Activated naive CD8-positive, alpha-beta T cell treated with anti-CD3 and anti-CD28 coated beads, Interleukin-2, amount 50 U/mL, for 24 hours (primary cell): ENCODE data around the gene EPB41L1.

ENCODE experiments used
- ATAC-seq: fragments of 150-1000 bp; cut with Tn5 transposase; one replicate; pipeline ENCODE4 v1.10.0; 2021
- DNase-seq: peaks from one replicate; pipeline ENCODE4 v3.0.0; 2021
- H3K27ac Mint-ChIP-seq: one replicate; pipeline ENCODE4 v1.8.0; 2021; ENCODE audit warnings: mild to moderate bottlenecking, mixed read lengths
- H3K27me3 Mint-ChIP-seq: one replicate; pipeline ENCODE4 v1.8.0; 2021; ENCODE audit warnings: mixed read lengths
- H3K36me3 Mint-ChIP-seq: one replicate; pipeline ENCODE4 v1.8.0; 2021; ENCODE audit warnings: low read depth, mixed read lengths
- H3K4me1 Mint-ChIP-seq: one replicate; pipeline ENCODE4 v1.8.0; 2021; ENCODE audit warnings: mixed read lengths
- H3K4me3 Mint-ChIP-seq: one replicate; pipeline ENCODE4 v1.8.0; 2021; ENCODE audit warnings: mild to moderate bottlenecking, moderate library complexity, mixed read lengths
- H3K9me3 Mint-ChIP-seq: one replicate; pipeline ENCODE4 v1.8.0; 2021; ENCODE audit warnings: mixed read lengths

EPB41L1 gene

DNA sequence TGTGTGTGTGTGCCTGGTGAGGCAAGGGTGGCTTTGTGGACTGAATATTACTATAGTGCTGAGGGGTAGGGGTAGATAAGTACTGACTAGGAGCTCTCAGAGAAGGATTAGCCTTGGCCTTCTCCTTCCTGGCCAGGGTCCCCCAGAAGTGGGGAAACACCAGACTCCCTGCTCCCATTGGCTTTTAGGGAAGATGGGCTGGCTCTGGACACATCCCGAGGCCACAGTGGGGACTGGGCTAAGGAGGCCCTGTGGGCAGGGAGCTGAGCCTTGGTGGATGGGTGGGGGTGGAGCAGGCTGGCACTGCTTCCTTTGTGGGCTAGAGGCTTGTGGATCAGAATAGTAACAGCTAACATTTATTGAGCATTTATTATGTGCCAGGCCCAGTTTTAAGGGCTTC lies 3.1 kb downstream of the EPB41L1 start:
- Mint-ChIP-seq H3K9me3 (no peaks in the 10 kb centered on the region), H3K27ac (no peak overlapping the region), H3K4me3 (no peak overlapping the region), H3K27me3 (peaks cover 23% of the 10 kb centered on the region), H3K36me3 (no peaks in the 10 kb centered on the region), H3K4me1 (peaks cover 2% of the 10 kb centered on the region)
- ATAC-seq = no peak
- no peak for DNase-seq

DNA sequence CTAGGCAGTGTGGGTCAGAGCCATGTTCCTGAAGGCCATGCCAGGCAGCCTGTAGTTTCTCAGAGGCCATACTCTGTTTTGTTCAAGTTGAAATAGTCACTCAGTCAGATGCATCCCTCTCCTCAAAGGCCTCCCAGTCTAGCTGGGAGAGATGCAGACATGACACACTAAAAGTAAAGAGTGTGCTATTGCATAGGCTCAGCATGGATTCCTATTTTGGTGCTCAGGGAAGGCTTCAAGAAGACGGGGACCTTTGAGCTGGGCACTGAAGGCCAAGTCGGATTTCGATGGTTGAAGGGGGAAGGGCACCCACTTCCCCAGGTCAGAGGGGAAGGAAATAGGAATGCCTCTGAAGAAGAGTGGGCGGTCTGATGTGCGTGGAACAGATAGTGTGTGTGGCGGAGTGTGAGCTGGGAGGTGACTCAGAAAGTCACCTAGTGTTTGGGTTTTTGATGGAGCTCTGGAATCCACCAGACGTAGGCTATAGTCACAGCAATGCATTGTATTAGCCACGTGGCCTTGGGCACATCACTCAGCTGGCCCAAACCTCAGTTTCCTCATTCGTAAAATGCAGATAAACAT lies 3.7 kb downstream of the EPB41L1 start:
- ATAC-seq (no peak), DNase-seq (no peak)
- H3K27me3 Mint-ChIP-seq = peaks cover 18% of the 10 kb centered on the region
- H3K4me1 Mint-ChIP-seq = peaks cover 2% of the 10 kb centered on the region
- H3K27ac Mint-ChIP-seq = no peak overlapping the region
- H3K9me3 Mint-ChIP-seq = no peaks in the 10 kb centered on the region
- no peak overlapping the region for H3K4me3 Mint-ChIP-seq
- H3K36me3 Mint-ChIP-seq = no peaks in the 10 kb centered on the region

DNA sequence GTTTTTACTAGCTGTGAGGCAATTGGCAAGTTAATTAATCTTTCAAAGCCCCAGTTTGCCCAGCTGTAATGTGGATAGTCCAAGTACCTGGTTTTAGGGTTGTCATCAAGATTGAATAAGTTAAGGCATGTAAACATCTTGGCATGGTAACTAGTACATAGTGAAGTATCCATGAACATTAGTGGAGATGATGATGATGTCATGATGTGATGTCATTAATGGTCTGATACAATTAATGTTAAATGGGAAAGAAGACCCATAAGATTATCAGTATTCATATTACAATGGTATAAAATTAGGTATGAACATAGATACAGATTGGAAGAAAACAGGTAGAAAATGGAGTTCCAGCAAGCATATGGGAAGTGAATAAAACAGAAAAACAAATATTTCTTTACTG lies 5.3 kb downstream of the EPB41L1 start:
- ATAC-seq (no peak), DNase-seq (no peak)
- Mint-ChIP-seq H3K27me3 (peaks cover 11% of the 10 kb centered on the region), H3K4me3 (no peak overlapping the region), H3K9me3 (no peaks in the 10 kb centered on the region), H3K27ac (no peak overlapping the region), H3K4me1 (peaks cover 2% of the 10 kb centered on the region), H3K36me3 (no peaks in the 10 kb centered on the region)

DNA sequence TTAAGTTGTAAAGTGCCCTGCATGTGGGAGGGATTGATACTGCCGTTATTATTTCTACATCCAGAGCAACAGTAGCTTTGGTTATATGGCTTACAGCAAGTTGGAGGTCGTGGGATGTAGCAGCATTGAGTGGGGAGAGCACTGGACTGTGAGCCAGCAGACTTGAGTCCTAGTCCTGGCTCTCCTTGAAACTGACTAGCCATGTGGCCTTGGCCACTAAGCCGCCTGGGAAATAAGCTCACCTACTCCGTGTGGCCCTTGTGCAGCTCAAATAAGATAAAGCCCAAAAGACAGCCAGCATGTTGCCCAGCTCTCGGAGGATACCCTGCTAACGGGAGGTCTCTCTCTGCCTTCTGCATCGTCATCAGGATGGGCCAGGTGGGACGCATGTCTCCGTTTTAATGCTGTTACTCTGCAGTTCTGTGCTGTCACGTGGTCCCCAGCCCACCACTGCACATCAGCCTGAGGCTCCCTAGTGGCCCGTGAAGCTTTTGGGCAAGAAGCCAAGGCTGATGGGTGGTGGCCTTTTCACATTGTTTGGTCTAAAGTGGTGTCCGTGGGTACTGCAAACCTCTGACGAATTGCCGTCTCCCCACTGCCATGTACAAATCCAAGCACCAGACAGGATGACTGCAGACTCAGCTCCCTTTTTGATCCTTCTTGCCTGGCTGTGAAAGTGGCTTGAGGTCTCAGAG lies 7.9 kb downstream of the EPB41L1 start:
- ATAC-seq (no peak), DNase-seq (no peak)
- no peak overlapping the region for H3K4me3 Mint-ChIP-seq
- H3K4me1 Mint-ChIP-seq = no peaks in the 10 kb centered on the region
- H3K27me3 Mint-ChIP-seq = peaks cover 3% of the 10 kb centered on the region
- no peak overlapping the region for H3K27ac Mint-ChIP-seq
- no peaks in the 10 kb centered on the region for H3K36me3 Mint-ChIP-seq
- H3K9me3 Mint-ChIP-seq = no peaks in the 10 kb centered on the region

DNA sequence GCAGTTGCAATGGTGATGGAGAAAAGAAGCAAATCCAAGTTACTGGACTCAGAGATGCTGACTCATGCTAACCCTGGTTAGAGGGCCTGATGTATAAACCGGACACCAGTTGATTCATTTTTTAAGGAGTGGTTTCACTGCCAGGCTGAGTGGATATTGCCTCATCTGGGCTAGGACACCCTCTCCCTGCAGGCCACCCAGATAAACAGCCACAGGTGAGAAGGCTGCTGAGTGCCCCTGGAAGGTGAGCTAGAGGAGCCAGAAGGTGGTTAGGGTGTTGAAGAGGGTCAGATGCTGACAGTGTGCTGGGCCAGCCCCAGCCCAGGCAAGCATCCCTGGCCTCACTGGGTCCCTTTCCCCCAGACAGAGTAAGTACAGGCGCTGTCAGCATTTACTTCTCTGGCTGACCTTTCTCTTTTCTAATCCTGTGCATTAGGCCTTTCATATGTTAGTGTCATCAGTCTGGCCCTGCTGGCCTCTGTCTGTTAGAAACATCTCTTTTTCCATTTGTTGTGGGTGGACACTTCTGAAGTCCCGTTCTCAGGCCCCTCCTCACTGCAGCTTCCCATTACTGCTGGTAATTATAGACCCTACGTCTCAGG lies 13.5 kb downstream of the EPB41L1 start:
- no peaks in the 10 kb centered on the region for H3K4me1 Mint-ChIP-seq
- no peak overlapping the region for H3K4me3 Mint-ChIP-seq
- no peaks in the 10 kb centered on the region for H3K36me3 Mint-ChIP-seq
- H3K27ac Mint-ChIP-seq = no peak overlapping the region
- ATAC-seq (no peak), DNase-seq (no peak)
- peaks cover 2% of the 10 kb centered on the region for H3K27me3 Mint-ChIP-seq
- H3K9me3 Mint-ChIP-seq = no peaks in the 10 kb centered on the region

DNA sequence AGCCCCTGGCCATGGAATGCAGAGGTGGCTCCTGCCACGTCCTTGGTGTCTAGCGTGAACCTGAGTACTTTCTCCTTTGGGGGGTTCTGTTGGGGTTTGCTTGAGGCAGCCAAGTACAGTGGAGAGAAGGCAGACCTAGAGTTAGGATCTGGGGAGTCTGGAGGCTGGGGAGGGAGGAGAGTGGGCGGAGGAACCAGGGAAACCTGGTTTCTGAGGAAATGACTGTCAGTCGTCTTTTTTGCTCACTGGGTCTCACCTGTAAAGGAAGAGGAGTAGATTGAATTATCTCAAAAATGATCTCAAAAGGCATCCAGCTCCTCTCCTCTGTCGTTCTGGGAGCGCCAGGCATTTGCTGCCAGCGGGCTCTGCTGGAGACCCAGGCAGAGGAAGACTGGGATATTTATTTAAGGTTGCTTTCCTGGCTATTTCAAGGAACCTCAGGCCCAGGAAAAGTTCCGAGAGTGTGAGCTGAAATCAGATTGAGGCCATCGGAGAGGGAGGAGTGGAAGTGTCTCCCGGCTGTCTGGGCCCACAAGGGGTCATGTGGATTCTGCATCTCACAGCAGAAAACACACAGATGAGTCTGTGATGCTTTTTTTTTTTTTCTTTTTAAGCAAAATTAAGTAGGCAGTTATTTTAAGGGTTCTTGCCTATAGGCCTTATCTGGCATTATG lies 16.1 kb downstream of the EPB41L1 start:
- no peak for ATAC-seq
- H3K27me3 Mint-ChIP-seq = no peaks in the 10 kb centered on the region
- no peak overlapping the region for H3K27ac Mint-ChIP-seq
- H3K36me3 Mint-ChIP-seq = no peaks in the 10 kb centered on the region
- H3K9me3 Mint-ChIP-seq = no peaks in the 10 kb centered on the region
- H3K4me1 Mint-ChIP-seq = no peaks in the 10 kb centered on the region
- H3K4me3 Mint-ChIP-seq = no peak overlapping the region
- no peak for DNase-seq

DNA sequence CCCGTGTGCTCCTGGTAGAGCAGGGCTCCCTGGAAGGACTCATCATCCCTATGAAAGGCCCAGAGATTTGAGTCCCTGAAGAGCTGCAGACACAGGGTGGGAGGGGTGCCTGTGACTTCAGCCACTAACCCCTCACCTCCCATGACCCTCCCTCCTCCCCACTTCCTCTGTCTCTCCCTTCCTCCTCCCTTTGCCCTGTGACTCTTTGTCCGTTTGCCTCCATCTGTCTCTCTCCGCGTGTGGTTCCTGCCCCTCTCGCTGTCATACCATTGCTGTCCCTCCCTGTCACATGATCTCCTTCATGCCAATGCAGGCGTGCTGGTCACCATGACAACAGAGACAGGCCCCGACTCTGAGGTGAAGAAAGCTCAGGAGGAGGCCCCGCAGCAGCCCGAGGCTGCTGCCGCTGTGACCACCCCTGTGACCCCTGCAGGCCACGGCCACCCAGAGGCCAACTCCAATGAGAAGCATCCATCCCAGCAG lies 19.0 kb downstream of the EPB41L1 start:
- H3K9me3 Mint-ChIP-seq = no peaks in the 10 kb centered on the region
- peaks cover 2% of the 10 kb centered on the region for H3K27me3 Mint-ChIP-seq
- no peak overlapping the region for H3K4me3 Mint-ChIP-seq
- ATAC-seq (peak; percentile 34), DNase-seq (no peak)
- no peaks in the 10 kb centered on the region for H3K36me3 Mint-ChIP-seq
- H3K4me1 Mint-ChIP-seq = no peaks in the 10 kb centered on the region
- H3K27ac Mint-ChIP-seq = no peak overlapping the region

DNA sequence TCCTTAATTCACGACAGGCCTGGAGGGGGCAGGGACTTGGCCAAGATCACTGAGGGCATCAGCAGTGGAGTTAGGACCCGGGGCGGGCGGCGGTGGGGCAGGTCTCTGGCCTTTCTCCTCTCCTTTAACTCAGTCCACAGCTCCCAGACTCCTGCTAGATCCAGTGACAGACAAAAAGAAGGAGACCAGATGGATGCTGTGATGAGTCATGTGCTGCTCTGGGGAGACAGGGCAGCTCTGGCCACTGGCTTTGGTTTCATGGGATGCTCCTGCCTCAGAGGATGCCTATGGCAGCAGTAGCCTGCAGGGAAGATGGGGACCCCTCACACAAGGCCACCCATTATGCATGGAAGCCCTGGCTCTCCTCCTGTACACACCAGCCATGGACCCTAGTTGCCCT lies 20.5 kb downstream of the EPB41L1 start:
- ATAC-seq (no peak), DNase-seq (no peak)
- H3K27me3 Mint-ChIP-seq = peaks cover 2% of the 10 kb centered on the region
- H3K4me1 Mint-ChIP-seq = no peaks in the 10 kb centered on the region
- H3K27ac Mint-ChIP-seq = no peak overlapping the region
- H3K36me3 Mint-ChIP-seq = no peaks in the 10 kb centered on the region
- H3K9me3 Mint-ChIP-seq = no peaks in the 10 kb centered on the region
- no peak overlapping the region for H3K4me3 Mint-ChIP-seq

DNA sequence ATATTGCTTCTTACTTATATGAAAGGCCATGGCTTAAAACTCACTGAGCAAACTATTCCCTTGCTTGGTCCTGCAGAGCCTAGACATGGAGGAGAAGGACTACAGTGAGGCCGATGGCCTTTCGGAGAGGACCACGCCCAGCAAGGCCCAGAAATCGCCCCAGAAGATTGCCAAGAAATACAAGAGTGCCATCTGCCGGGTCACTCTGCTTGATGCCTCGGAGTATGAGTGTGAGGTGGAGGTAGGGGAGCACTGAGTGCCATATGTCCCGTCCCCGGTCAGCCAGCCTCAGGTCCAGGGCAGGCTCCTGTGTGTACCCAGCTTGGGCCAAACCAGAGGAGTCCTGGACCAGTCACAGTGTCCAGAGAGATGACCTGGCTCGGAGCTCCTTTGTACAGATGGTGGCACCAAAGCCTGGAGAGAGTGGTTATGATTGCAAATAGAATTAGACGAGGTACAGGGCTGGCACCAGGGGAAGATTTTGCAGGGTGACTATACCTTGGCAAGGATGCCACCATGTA lies 21.0 kb downstream of the EPB41L1 start:
- peaks cover 2% of the 10 kb centered on the region for H3K27me3 Mint-ChIP-seq
- H3K27ac Mint-ChIP-seq = no peak overlapping the region
- ATAC-seq (no peak), DNase-seq (no peak)
- no peak overlapping the region for H3K4me3 Mint-ChIP-seq
- no peaks in the 10 kb centered on the region for H3K9me3 Mint-ChIP-seq
- no peaks in the 10 kb centered on the region for H3K36me3 Mint-ChIP-seq
- H3K4me1 Mint-ChIP-seq = no peaks in the 10 kb centered on the region

DNA sequence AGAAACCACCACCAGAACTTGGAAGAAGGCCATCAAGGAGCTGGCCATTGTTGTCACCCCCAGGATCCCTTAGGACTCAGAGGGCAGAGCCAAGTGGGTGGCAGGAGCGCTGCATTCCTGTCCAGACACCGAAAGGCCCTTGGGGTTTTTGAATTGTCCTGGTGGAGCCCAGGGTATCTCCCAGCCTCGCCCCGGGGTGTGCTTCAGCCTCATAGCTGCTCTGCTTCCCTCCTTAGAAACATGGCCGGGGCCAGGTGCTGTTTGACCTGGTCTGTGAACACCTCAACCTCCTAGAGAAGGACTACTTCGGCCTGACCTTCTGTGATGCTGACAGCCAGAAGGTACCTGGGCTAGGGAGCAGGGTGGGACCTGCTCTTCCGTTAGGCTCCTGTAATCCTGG lies 23.2 kb downstream of the EPB41L1 start:
- no peak overlapping the region for H3K27ac Mint-ChIP-seq
- DNase-seq (no peak), ATAC-seq (no peak)
- H3K27me3 Mint-ChIP-seq = peaks cover 2% of the 10 kb centered on the region
- no peaks in the 10 kb centered on the region for H3K4me1 Mint-ChIP-seq
- no peaks in the 10 kb centered on the region for H3K36me3 Mint-ChIP-seq
- H3K4me3 Mint-ChIP-seq = no peak overlapping the region
- H3K9me3 Mint-ChIP-seq = no peaks in the 10 kb centered on the region

DNA sequence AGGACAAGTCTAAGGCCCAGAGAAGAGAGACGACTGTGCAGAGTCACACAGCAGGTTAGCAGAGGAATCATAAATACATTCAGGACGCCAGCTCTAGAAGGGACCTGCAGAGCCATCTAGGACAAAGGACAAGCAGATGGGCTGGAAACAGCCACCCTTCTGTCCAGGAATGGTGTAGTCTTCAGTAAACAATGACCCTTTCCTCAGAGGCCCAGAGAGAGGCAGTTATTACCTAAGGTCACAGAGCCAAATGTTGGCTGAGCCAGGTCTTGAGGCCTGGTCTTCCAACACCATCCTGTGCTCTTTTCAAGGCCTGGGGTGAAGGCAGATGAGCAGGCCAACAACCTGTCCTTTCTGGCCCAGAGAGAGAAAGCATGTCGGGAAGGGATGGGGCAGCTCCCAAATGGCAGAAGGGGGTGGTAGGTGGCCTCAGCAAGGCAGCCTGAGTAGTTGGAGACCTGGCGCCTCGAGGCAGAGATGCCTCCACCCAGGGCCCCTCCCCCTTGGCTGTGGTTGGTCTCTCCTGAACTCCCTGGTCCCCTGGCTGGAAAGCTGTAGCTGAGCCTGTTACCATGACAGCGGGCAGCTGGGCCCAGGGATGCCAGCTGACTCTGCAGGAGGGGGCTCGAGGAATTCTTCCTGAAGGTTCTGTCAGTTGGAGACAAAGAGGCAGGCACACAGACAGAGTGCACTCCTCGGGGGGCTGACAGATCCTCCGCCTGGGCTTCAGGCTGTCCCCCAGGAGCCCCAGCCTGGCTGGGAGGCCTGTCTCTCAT lies 24.8 kb downstream of the EPB41L1 start:
- Mint-ChIP-seq H3K27ac (no peak overlapping the region), H3K27me3 (peaks cover 2% of the 10 kb centered on the region), H3K4me3 (no peak overlapping the region), H3K36me3 (no peaks in the 10 kb centered on the region), H3K4me1 (no peaks in the 10 kb centered on the region), H3K9me3 (no peaks in the 10 kb centered on the region)
- DNase-seq = no peak
- no peak for ATAC-seq

DNA sequence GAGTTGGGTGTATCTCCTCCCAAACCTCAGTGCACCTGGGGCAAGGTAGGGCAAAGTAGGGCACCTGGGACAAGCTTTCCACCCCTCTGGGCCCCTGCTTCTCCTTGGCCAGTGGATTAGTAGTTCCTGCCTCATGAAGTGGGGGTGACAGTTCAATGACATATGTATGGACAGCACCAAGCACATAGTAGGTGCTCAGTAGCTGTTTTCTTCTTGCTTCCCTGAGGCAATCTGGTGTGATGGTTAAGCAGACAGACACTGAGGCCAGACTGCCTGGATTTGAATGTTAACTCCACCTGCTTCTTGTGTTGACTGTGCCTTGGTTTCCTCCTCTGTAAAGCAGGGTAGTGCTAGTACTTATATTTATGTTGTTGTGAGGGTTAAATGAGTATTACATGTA lies 25.8 kb downstream of the EPB41L1 start:
- H3K4me3 Mint-ChIP-seq = no peak overlapping the region
- ATAC-seq (no peak), DNase-seq (no peak)
- peaks cover 2% of the 10 kb centered on the region for H3K27me3 Mint-ChIP-seq
- H3K36me3 Mint-ChIP-seq = no peaks in the 10 kb centered on the region
- H3K27ac Mint-ChIP-seq = no peak overlapping the region
- H3K9me3 Mint-ChIP-seq = no peaks in the 10 kb centered on the region
- no peaks in the 10 kb centered on the region for H3K4me1 Mint-ChIP-seq

DNA sequence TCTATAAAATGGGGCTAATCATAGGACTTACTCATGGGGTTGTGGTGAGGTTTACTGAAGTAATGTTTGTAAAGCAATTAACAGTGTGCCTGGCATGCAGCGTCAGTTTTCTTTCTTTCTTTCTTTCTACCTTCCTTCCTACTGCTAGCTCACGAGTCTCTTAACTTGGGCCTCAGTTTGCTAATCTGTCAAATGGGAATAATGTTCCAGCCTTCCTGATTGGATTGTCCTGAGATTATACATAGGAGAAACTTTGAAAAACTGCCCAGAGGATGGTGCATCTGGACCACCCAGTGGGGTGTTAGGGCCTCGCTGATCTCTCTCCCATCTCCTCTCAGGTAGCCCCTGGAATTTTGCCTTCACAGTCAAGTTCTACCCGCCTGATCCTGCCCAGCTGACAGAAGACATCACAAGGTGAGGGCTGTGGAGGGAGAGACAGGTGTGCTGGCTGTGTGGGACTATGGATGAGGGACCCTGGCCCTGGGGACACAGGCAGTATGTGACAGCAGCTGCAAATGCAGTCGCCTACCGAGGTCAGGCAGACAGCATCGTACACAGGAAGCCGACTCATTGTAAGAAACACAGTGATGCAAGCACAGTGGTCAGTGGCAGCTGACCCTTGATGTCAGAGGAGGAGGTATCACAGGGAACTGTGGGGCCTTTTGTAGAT lies 27.5 kb downstream of the EPB41L1 start:
- no peaks in the 10 kb centered on the region for H3K4me1 Mint-ChIP-seq
- ATAC-seq = no peak
- H3K9me3 Mint-ChIP-seq = no peaks in the 10 kb centered on the region
- H3K27ac Mint-ChIP-seq = no peak overlapping the region
- H3K4me3 Mint-ChIP-seq = no peak overlapping the region
- DNase-seq = no peak
- no peaks in the 10 kb centered on the region for H3K27me3 Mint-ChIP-seq
- H3K36me3 Mint-ChIP-seq = no peaks in the 10 kb centered on the region

DNA sequence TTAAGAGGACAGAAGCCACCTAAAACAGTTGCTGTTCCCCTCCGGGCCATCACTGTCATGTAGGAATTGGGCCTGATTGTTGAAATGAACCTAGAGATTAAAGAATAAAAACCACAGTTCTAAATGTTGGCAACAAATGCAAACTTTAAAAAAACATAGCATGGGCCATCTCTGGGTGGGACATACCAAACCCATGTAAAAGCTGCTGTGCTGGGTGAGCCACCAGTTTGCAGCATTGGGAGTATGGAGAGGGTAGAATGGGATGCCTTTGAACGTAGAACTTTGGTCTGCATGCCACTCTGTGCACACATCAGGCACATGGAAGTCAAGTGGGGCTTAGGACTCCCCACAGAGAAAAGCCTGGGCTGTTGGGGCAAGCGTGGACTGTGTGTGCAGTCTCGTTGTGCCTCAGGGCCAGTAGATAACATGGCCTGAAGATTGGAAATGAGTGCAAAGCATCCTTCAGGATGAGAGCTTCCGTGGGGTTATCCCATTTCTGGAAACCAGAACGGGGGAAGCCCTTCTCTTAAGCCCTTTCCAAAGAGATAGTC lies 28.1 kb downstream of the EPB41L1 start:
- no peak overlapping the region for H3K27ac Mint-ChIP-seq

More for the DNA sequence above, 28.1 kb downstream of the EPB41L1 start:
- no peaks in the 10 kb centered on the region for H3K27me3 Mint-ChIP-seq
- H3K9me3 Mint-ChIP-seq = no peaks in the 10 kb centered on the region
- no peaks in the 10 kb centered on the region for H3K36me3 Mint-ChIP-seq
- H3K4me1 Mint-ChIP-seq = no peaks in the 10 kb centered on the region
- no peak for ATAC-seq
- DNase-seq = no peak
- H3K4me3 Mint-ChIP-seq = no peak overlapping the region
